Kidney epithelial cell (primary cell): Measurements from ENCODE around the gene SULT1E1. TPM values are rescaled to one million over a fixed set of nuclear protein-coding genes. Genes with fewer than 3 reads are reported as not detected.

Experiments used
- DNase-seq: peaks from one replicate; pipeline ENCODE4 v3.0.0-alpha.2; 2010; ENCODE audit warnings: low read depth
- H3K27me3 ChIP-seq: 2 replicates; pipeline ENCODE4 v1.6.0; 2011; ENCODE audit warnings: low read length; ENCODE audit not compliant: control insufficient read depth, insufficient read depth
- H3K36me3 ChIP-seq: 2 replicates; pipeline ENCODE4 v1.5.1; 2011; ENCODE audit warnings: low read length; ENCODE audit not compliant: control insufficient read depth, insufficient read depth
- H3K4me3 ChIP-seq: 2 replicates; pipeline ENCODE4 v1.5.1; 2011; ENCODE audit warnings: low read depth, mild to moderate bottlenecking, control low read depth, low read length
- total RNA-seq: library from RNA; depleted of rRNA; stranded (reverse); fragments of >200 nt; gene quantifications from 2 replicates; pipeline ENCODE4 v1.2.3, GENCODE V29; 2015
- TF ChIP-seq, protein P1 (sequence below): IDR thresholded peaks from 2 replicates; pipeline ENCODE4 v1.5.1; 2011; ENCODE audit warnings: mild to moderate bottlenecking, moderate library complexity, low read length, control low read depth, inconsistent platforms; ENCODE audit not compliant: insufficient read depth, poor library complexity, severe bottlenecking

SULT1E1 gene, protein sequence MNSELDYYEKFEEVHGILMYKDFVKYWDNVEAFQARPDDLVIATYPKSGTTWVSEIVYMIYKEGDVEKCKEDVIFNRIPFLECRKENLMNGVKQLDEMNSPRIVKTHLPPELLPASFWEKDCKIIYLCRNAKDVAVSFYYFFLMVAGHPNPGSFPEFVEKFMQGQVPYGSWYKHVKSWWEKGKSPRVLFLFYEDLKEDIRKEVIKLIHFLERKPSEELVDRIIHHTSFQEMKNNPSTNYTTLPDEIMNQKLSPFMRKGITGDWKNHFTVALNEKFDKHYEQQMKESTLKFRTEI
- not detected in 2 replicates for total RNA-seq

DNA sequence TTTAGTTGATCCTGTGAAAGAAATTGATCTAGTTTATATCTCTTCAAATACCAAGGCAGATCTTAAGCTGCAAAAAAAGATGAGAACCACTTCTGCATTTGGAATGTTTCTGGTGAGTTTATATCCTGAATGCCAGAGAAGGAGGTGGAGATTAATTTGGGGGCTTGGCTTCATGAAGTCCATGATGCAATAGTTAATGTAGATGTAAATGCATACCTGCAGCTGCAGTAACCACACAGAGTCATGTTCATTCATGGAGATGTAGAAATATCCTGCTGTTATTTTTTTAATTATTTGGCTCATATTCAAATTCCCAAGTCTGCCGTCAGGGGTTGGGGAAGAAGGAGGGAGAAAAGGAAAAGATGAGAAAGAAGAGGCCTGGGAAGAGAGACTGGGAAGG lies at the start of gene SULT1E1:
Gene SULT1E1 (minus strand): TSS at position 94 of the 400 bp plus-strand sequence. CDS start 2,501 bp downstream, outside the sequence.
- no peak within 1 kb of the TSS for H3K4me3 ChIP-seq
- no peaks in the 10 kb centered on the region for H3K36me3 ChIP-seq
- no peaks in the 10 kb centered on the region for H3K27me3 ChIP-seq
- TF ChIP-seq, protein P1, sequence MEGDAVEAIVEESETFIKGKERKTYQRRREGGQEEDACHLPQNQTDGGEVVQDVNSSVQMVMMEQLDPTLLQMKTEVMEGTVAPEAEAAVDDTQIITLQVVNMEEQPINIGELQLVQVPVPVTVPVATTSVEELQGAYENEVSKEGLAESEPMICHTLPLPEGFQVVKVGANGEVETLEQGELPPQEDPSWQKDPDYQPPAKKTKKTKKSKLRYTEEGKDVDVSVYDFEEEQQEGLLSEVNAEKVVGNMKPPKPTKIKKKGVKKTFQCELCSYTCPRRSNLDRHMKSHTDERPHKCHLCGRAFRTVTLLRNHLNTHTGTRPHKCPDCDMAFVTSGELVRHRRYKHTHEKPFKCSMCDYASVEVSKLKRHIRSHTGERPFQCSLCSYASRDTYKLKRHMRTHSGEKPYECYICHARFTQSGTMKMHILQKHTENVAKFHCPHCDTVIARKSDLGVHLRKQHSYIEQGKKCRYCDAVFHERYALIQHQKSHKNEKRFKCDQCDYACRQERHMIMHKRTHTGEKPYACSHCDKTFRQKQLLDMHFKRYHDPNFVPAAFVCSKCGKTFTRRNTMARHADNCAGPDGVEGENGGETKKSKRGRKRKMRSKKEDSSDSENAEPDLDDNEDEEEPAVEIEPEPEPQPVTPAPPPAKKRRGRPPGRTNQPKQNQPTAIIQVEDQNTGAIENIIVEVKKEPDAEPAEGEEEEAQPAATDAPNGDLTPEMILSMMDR = no peak
- DNase-seq = peak; percentile 23

DNA sequence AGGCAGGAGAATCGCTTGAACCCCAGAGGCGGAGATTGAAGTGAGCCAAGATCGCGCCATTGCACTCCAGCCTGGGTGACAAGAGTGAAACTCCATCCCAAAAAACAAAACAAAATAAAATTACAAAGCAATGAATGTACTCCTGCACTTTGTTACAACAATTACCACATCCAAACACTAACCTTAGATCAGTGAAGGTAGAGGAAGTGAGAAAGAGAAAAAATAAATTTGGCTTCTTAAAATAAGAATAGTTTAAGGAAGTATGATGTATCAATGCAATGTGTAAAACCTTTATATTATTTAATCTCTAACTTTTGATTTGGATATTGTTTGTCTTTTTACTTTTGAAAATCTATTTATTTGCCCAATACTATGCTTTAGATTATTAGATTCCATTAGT lies 49.2 kb upstream of the SULT1E1 start:
- Histone ChIP-seq H3K27me3 (no peaks in the 10 kb centered on the region), H3K36me3 (no peaks in the 10 kb centered on the region), H3K4me3 (no peak overlapping the region)
- no peak for DNase-seq
- TF ChIP-seq, protein P1 = no peak

DNA sequence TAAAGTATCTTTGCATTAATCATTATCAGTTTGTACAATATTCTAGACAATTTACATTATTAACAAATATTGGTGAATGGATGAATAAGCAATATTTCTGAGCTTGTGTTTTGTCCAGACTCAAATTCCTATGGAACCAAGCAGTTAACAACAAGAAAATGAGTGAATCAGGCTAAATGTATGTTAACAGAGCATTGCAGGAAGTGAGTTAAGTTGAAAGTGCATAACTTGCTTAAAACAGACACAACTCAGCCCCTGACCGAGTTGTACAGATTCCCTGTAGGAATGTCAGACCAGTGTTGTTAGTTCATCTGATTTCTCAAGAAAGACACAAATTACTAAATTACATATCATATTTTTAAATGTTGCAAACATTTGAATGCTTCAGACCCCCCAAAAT lies 47.2 kb upstream of the SULT1E1 start:
- Histone ChIP-seq H3K4me3 (no peak overlapping the region), H3K36me3 (no peaks in the 10 kb centered on the region), H3K27me3 (no peaks in the 10 kb centered on the region)
- no peak for DNase-seq
- TF ChIP-seq, protein P1 = no peak

DNA sequence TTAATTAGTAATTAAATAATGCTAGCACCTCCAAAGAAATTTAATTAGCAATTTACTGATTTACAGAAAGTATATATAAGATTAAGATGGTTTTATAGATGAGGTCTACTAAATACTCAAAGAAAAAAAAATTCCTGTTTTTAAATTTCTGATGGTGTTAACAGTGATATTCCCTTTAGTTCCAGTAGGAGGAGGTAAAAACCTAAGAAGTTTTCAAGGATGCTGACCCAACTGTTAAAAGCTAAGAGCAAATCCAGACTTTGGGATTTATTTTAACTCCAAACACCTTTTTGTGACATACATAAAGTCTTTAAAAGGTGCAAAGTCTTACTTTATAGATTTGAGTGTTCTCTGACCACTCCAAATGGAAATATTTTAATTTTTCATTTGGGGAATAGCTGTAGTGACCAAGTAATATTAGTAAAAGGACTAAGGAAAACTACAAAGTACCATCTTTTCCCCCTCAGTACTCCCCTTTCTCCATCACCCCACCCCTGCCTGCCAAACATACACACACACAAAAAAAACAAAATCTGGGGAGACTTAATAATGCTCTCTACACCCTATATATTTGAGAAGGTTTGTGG lies 36.7 kb upstream of the SULT1E1 start:
- DNase-seq = no peak

DNA sequence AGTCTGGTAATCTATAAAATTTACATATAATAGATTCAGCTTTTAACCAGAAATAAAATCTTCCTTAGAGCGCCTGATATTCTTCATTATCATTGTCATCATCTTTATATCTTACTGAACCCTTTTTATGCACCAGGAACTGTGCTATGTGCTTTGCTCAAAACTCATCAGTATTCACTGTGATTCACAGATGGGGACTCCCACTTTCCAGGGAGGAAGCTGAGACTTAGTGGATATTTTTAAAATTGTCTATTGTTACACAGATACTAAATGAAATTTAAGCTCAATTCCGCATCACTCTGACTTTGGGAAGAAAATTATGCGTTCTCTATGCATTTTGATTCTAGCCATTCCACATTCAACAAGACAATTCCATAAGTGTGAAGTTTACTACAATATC lies 34.8 kb upstream of the SULT1E1 start:
- TF ChIP-seq, protein P1 = no peak
- no peak overlapping the region for H3K4me3 ChIP-seq
- H3K27me3 ChIP-seq = no peaks in the 10 kb centered on the region
- H3K36me3 ChIP-seq = no peaks in the 10 kb centered on the region
- DNase-seq = no peak

More for the DNA sequence above, 36.7 kb upstream of the SULT1E1 start:
- no peak overlapping the region for H3K4me3 ChIP-seq
- H3K36me3 ChIP-seq = no peaks in the 10 kb centered on the region
- TF ChIP-seq, protein P1 = peak; percentile 54
- H3K27me3 ChIP-seq = no peaks in the 10 kb centered on the region
